ENCODE data around the gene IFNL1. TPM values are rescaled to one million over a fixed set of nuclear protein-coding genes. Genes with fewer than 3 reads are reported as not detected.

Gene IFNL1
- total RNA-seq, 1 experiment from 2014 or later: not detected

DNA sequence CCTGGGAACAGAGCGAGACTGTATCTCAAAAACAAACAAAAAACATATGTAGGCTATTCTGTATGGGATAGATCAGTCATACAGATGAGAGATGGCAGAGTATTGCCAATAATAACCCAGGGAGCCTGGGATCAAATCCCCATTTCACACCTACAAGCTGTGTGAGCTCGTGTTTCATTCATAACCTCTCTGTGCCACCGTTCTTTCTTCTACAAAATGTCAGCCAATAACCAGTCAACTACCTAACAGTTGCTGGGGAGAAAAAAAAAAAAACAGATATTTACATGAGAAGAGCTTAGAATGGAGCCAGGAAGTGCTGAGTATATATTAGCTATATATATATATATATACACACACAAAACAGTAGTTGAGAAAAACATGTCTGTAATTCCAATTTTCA, 34.5 kb upstream of the IFNL1 start:
- Mint-ChIP-seq H3K27me3 (ENCODE audit: low read depth) (peaks cover 75% of the 10 kb centered on the region), H3K9me3 (peaks cover 8% of the 10 kb centered on the region), H3K4me1 (peaks cover 12% of the 10 kb centered on the region; the same call in 1 of the 2 replicates), H3K27ac (no peak overlapping the region), H3K4me3 (no peak overlapping the region), H3K36me3 (no peaks in the 10 kb centered on the region; the same call in 1 of the 2 replicates)
- TF ChIP-seq NFATC4 (CRISPR knock-in tag; IDR thresholded peaks at IDR 0.05) (no peak), SMAD4 (CRISPR knock-in tag; IDR thresholded peaks at IDR 0.05) (no peak), SMAD3 (CRISPR knock-in tag; IDR thresholded peaks at IDR 0.05; ENCODE audit: borderline replicate concordance) (no peak), AFF4 (CRISPR knock-in tag; IDR thresholded peaks at IDR 0.05; ENCODE audit: borderline replicate concordance) (no peak), TCF7 (CRISPR knock-in tag; IDR thresholded peaks at IDR 0.05; ENCODE audit: low read depth) (no peak), FOXP1 (CRISPR knock-in tag; IDR thresholded peaks at IDR 0.05; ENCODE audit: borderline replicate concordance) (no peak), FOXJ3 (CRISPR knock-in tag; IDR thresholded peaks at IDR 0.05; ENCODE audit: borderline replicate concordance) (no peak), CBFB (CRISPR knock-in tag; IDR thresholded peaks at IDR 0.05; ENCODE audit: low read depth) (no peak)
- TF ChIP-seq, protein P1, sequence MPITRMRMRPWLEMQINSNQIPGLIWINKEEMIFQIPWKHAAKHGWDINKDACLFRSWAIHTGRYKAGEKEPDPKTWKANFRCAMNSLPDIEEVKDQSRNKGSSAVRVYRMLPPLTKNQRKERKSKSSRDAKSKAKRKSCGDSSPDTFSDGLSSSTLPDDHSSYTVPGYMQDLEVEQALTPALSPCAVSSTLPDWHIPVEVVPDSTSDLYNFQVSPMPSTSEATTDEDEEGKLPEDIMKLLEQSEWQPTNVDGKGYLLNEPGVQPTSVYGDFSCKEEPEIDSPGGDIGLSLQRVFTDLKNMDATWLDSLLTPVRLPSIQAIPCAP (CRISPR knock-in tag; IDR thresholded peaks at IDR 0.05): no peak
- TF ChIP-seq, protein P2, sequence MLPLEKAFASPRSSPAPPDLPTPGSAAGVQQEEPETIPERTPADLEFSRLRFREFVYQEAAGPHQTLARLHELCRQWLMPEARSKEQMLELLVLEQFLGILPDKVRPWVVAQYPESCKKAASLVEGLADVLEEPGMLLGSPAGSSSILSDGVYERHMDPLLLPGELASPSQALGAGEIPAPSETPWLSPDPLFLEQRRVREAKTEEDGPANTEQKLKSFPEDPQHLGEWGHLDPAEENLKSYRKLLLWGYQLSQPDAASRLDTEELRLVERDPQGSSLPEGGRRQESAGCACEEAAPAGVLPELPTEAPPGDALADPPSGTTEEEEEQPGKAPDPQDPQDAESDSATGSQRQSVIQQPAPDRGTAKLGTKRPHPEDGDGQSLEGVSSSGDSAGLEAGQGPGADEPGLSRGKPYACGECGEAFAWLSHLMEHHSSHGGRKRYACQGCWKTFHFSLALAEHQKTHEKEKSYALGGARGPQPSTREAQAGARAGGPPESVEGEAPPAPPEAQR (CRISPR knock-in tag; IDR thresholded peaks at IDR 0.05): no peak
- ChIA-PET POLR2A (interaction anchor here (0.8 kb wide), 1 partner anchor 331 kb away, joined by 3 read pairs; the partner anchor contains the start of genes MRPS12 and SARS2), CTCF (interaction anchor here (1.5 kb wide), 1 partner anchor 15 kb away, joined by 4 read pairs; no protein-coding TSS in a partner anchor)
- no peak for DNase-seq (ENCODE audit: low spot score)
- no peak for ATAC-seq

- TF ChIP-seq JAZF1 (CRISPR knock-in tag; IDR thresholded peaks at IDR 0.05) (no peak), ATF1 (CRISPR knock-in tag; IDR thresholded peaks at IDR 0.05) (no peak), TP53 (CRISPR knock-in tag; IDR thresholded peaks at IDR 0.05) (no peak), ZNF281 (CRISPR knock-in tag; IDR thresholded peaks at IDR 0.05) (no peak), PRDM15 (CRISPR knock-in tag; IDR thresholded peaks at IDR 0.05) (no peak), OVOL2 (CRISPR knock-in tag; IDR thresholded peaks at IDR 0.05; ENCODE audit: borderline replicate concordance) (no peak), ZNF121 (CRISPR knock-in tag; IDR thresholded peaks at IDR 0.05) (no peak), NR1H2 (CRISPR knock-in tag; IDR thresholded peaks at IDR 0.05) (no peak), FOXP1 (CRISPR knock-in tag; IDR thresholded peaks at IDR 0.05; ENCODE audit: borderline replicate concordance) (no peak)
- TF ChIP-seq, protein P3, sequence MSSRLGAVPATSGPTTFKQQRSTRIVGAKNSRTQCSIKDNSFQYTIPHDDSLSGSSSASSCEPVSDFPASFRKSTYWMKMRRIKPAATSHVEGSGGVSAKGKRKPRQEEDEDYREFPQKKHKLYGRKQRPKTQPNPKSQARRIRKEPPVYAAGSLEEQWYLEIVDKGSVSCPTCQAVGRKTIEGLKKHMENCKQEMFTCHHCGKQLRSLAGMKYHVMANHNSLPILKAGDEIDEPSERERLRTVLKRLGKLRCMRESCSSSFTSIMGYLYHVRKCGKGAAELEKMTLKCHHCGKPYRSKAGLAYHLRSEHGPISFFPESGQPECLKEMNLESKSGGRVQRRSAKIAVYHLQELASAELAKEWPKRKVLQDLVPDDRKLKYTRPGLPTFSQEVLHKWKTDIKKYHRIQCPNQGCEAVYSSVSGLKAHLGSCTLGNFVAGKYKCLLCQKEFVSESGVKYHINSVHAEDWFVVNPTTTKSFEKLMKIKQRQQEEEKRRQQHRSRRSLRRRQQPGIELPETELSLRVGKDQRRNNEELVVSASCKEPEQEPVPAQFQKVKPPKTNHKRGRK (CRISPR knock-in tag; IDR thresholded peaks at IDR 0.05; ENCODE audit: borderline replicate concordance): no peak
- peaks cover 12% of the 10 kb centered on the region; the same call in 1 of the 2 replicates for H3K4me1 Mint-ChIP-seq
- peaks cover 75% of the 10 kb centered on the region for H3K27me3 Mint-ChIP-seq (ENCODE audit: low read depth)
- CTCF ChIA-PET: no interaction called here
- H3K27ac Mint-ChIP-seq: no peak overlapping the region
- POLR2A ChIA-PET: interaction anchor here (0.8 kb wide), 1 partner anchor 332 kb away, joined by 3 read pairs; the partner anchor contains the start of genes MRPS12 and SARS2
- DNase-seq (ENCODE audit: low spot score) (peak; percentile 4), ATAC-seq (no peak)
- H3K36me3 Mint-ChIP-seq: no peaks in the 10 kb centered on the region; the same call in 1 of the 2 replicates
- H3K4me3 Mint-ChIP-seq: no peak overlapping the region
- peaks cover under 1% of the 10 kb centered on the region; the same call in 1 of the 2 replicates for H3K9me3 Mint-ChIP-seq
Measured at GRCh38 chr19:39262496-39262895, 33.7 kb upstream of the IFNL1 start.

Data from WTC11 (cell line).